Spleen (tissue), 7 donors: ENCODE measurements around the gene TIAM1.

ENCODE experiments used
- POLR2A ChIP-seq, 3 donors: fragments of 450-650 bp; IDR thresholded peaks; one replicate each; pipeline ENCODE4 v1.5.1; 2017; ENCODE audit warnings: antibody characterized with exemption in 3 of 3, mild to moderate bottlenecking in 1 of 3
- TF ChIP-seq, protein P1 (sequence below), 11 experiments: fragments of 200-600 bp in 7 of 11; fragments of 450-650 bp in 4 of 11; sonication (generic) in 4 of 11; IDR thresholded peaks in 8 of 11; conservative IDR thresholded peaks in 3 of 11; 1 replicate in 7 of 11; 2 replicates in 4 of 11; pipeline versions ENCODE4 v1.4.0 to v1.8.0; 2016 to 2021; ENCODE audit warnings: antibody characterized with exemption in 11 of 11, inconsistent platforms in 4 of 11, mild to moderate bottlenecking in 1 of 11
- donor health status: DM: no; HTN: no; CAD: no; lungs with moderate emphysema.
- donor health status: DM: no; HTN: no; CAD: no.
- donor health status: DM: no; HTN: no; CAD: no.

DNA sequence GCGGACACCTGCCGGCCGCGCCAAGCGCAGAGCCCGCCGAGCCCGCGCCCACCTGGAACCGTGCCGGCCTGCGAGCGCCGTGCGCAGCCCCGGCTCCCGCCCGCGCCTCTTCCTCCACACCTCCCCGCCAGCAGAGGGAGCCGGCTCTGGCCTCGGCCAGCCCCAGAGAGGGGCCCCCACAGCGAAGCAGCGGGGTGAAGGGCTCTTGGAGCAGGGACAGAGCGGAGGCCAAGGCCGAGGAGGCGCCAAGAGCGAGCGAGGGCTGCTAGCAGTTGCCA lies 255.6 kb downstream of the TIAM1 start:
- no peak for TF ChIP-seq POLR2A (IDR thresholded peaks at IDR 0.05)
- TF ChIP-seq, protein P1, sequence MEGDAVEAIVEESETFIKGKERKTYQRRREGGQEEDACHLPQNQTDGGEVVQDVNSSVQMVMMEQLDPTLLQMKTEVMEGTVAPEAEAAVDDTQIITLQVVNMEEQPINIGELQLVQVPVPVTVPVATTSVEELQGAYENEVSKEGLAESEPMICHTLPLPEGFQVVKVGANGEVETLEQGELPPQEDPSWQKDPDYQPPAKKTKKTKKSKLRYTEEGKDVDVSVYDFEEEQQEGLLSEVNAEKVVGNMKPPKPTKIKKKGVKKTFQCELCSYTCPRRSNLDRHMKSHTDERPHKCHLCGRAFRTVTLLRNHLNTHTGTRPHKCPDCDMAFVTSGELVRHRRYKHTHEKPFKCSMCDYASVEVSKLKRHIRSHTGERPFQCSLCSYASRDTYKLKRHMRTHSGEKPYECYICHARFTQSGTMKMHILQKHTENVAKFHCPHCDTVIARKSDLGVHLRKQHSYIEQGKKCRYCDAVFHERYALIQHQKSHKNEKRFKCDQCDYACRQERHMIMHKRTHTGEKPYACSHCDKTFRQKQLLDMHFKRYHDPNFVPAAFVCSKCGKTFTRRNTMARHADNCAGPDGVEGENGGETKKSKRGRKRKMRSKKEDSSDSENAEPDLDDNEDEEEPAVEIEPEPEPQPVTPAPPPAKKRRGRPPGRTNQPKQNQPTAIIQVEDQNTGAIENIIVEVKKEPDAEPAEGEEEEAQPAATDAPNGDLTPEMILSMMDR (IDR thresholded peaks at IDR 0.05 in 8 of 11, conservative IDR thresholded peaks at IDR 0.05 in 3 of 11) = no peak
